ENCODE data around the gene TAPT1.

TAPT1 gene, protein sequence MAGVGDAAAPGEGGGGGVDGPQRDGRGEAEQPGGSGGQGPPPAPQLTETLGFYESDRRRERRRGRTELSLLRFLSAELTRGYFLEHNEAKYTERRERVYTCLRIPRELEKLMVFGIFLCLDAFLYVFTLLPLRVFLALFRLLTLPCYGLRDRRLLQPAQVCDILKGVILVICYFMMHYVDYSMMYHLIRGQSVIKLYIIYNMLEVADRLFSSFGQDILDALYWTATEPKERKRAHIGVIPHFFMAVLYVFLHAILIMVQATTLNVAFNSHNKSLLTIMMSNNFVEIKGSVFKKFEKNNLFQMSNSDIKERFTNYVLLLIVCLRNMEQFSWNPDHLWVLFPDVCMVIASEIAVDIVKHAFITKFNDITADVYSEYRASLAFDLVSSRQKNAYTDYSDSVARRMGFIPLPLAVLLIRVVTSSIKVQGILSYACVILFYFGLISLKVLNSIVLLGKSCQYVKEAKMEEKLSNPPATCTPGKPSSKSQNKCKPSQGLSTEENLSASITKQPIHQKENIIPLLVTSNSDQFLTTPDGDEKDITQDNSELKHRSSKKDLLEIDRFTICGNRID

DNA sequence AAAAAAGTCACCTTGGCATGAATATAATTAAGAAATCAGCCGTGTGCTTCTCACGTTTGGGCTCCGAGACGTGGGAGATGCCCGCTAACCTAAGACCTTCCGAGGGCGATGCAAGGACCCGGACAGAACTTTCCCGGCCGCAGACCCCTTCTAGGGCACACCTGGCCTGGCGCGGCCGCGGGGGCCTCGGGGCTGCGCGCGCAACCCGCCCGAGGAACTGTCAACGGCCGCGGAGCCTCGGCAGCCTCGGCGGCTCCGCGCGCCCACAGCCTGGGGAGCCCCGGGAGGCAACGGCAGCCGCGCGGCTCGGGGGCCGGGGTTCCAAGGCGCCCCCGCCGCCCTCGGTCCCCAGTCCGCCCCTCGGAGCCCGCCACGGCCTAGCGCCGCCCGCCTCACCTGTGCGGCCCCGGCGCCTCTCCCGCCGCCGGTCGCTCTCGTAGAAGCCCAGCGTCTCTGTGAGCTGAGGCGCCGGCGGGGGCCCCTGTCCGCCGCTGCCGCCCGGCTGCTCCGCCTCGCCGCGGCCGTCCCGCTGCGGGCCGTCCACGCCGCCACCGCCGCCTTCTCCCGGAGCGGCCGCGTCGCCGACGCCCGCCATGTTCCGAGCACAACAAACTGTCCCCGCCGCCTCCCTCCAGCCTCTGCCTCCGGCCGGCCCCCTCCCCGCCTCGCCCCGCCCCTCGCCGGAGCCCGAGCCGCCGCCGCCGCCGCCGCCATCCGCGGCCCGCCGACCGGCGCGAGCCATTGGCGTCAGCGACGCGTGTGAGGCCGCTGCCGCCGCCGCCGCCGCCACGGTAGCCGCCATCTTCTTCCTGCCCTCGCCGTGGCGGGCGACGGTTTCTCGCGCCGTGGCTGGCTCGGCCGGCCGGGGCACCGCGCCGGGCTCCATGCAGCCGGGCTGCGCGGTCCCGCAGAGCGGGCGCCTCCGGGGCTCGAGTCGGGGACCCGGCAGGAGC is at the start of gene TAPT1:
TSS of gene TAPT1 (minus strand) at position 609 of the 953 bp plus-strand sequence. CDS start at position 595, 14 bp downstream.
- DNase-seq (ENCODE audit: low spot score) = peak; percentile 80

DNA sequence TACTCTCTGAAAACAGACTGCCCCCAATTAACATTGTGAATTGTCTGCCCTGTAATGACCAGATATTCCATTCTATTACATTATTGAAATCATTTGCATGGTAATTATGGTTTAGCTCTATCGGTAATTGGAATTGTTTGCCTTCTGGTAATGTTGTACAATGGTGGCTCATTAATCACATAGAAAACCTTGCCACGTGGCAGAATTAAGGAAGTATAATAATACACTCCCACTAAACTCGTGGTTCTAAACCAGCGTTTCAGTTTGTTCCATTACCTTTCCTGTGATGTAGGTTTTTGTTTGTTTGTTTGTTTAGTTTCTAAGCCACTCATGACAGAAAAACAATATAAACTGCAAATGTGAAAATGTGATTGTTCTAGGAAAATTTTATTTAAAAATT is 45.1 kb upstream of the TAPT1 start:
- no peak for DNase-seq (ENCODE audit: low spot score)

DNA sequence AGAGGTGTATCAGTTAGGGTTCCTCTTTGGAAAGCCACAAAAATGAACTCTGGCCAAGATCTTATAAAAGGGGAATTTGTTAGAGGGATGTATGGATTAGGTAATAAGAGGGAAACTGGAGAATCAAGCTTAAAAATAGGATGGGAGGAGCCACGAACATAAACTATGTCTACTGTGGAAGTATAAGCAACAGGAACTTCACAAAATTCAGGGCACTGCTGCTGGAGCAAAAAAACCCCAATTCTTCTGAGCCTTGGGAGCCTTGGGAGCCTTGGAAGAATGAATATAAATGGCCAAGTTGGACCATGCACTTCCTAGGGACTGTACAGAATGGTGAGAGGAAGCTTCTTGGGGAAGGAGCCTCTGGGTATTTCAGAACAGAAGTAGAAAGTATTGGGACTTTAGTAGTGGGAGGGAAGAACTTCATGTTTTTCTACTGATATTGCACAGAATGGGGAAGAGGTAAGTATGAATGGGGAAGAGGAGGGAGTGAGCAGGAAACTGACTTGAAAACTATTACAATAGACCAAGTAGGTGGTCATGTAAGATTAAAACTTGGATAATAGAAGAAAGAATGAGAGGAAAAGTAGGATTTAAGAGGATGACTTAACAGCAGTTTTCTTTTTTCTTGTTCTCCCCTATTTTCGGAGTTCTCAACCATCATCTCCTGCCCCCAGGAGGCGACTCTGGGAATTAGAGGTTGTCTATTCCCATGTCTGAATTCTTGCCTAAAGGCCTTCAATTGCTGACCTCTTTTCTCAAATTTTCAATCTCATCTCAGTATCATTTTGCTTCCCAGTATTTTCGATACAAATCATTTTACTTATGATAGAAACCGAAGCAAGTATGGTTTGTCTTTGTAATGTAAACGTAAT is 44.4 kb upstream of the TAPT1 start:
- DNase-seq (ENCODE audit: low spot score) = no peak

DNA sequence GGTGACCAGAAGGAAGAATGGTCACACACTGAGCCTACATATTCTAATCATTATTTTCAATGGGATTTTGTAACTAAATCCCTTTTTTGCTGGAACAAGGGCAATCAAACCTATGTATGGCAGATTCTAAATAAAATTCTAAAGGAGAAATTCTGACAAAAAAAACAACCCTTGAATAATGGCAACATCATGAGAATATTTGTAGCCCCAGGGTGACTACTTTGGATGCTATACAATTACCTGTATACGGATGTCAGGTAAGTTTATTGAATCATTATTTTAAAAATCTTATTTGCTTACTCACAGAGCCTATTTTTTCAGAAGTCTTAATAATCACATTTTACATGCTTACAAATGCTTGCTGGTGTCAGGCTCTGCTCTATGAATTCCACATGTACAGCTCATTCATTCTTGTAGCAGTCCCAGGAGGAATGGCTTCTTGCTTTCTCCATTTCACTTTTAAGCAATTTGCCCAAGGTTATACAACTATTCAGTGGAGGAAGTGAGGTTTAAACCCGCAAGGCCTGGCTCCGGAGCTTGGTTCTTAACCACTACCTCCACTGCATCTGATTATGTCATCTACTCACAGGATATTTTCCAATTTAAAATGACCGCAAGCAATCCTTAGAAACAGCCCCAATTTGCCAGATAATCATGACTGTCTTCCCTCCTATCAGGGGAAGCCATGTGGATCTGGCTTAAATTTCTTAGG is 43.6 kb upstream of the TAPT1 start:
- peak; percentile 27 for DNase-seq (ENCODE audit: low spot score)

DNA sequence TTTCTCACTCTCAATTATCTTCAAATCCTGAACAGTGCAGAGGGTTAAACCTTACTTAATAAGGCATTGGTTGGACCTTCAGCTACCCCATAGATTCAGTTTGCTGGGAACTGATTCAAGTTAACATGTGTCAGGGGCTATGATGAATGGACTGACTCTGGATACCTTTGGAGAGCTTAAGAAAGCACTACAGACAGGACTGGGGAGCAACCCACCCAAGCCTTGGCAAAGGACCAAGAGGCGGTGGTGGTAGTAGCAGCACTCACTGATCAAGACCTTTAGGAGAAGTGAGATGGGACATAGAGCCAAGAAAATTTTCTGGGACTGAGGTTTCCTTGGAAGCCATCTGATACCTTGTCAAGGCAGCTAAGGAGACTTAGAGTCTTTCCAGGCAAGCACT is 43.0 kb upstream of the TAPT1 start:
- DNase-seq (ENCODE audit: low spot score) = no peak

DNA sequence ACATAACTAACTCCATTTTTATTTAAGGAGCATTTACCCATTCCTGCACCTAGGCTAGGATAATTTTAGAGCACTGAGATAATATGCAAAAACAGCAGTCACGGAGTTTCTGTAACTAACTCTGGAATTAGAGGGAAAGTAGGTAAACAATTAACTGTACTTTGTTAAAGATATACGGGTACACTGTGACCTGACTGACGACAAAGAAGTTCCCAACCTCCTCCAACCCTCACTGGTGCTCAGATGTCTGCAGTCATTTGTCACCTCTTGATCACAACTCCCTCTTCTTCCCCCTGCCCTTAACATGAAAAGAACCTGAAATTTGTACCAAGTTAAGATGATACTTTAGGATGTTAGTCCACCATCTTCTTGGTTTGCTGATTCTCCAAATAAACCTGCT is 42.0 kb upstream of the TAPT1 start:
- DNase-seq (ENCODE audit: low spot score) = no peak

DNA sequence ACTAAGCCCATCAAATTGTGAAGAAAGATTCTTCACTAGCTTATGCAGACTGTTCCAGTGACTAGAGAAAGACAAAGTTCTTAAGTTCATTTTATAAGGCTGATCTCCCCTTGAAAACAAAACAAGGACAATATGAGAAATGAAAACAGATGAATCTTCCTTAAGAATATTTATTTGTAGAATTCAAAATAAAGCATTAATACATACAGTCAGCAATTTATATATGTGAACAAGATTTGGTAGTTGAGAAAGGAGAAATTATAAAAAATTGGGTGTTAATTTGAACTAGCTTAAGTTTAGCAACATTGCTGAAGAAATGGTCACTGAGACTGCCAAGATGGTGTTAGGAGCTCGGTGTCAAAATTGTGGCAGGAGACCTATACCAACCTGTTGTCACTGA is 41.4 kb upstream of the TAPT1 start:
- DNase-seq (ENCODE audit: low spot score) = no peak

DNA sequence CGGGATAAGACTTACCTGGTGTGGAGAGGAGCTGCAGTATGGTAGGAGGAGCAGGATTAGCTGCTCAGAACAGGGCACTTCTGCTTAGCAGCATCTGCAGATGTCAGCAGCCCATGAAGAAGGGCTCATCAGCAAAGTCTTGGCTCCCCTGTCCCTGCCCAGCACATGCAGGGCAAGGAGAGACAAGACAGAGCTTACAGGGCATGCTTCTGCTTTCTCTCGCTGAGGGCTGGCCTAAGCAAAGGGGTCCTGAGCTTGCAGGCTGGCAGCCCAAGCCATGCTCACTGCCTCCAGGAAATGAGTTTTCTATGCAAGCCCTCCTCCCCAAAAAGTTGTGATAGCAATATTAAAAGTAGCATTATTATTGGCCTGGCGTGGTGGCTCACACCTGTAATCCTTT is 39.5 kb upstream of the TAPT1 start:
- no peak for DNase-seq (ENCODE audit: low spot score)

DNA sequence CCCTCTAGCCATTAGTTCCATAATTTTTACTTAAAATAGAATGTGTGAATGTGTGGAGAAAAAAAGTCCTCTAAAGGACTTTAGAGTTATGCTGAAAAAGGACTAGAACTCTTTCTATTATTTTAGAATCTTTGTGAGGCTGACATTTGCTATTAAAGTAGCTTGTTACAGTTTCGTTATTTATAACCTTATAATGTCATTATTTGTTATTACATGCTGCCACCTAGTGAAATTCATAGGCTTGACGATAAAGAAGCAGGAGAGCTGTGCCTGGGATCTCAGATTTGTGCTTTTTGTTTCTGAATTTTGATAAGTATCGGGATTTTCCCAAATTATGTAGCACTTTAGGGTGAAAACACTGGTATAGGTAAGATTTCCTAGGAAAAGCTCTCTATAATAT is 38.5 kb upstream of the TAPT1 start:
- DNase-seq (ENCODE audit: low spot score) = peak; percentile 66

DNA sequence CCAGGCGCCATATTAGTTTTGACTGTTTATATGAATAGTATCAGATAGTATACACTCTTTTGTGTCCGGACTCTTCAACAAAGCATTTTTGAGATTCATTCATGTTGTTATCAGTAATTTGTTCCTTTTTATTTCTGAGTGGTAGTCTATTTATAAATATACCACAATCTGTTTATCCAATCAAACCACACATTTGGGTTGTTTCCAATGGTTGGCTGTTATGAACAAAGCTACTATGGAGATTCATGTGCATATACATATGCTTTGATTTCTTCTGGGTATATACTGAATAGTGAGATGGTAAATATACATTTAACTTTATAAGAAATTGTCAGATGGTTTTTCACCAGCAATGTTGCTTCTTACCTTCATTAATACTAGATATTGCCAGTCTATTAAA is 36.8 kb upstream of the TAPT1 start:
- no peak for DNase-seq (ENCODE audit: low spot score)

DNA sequence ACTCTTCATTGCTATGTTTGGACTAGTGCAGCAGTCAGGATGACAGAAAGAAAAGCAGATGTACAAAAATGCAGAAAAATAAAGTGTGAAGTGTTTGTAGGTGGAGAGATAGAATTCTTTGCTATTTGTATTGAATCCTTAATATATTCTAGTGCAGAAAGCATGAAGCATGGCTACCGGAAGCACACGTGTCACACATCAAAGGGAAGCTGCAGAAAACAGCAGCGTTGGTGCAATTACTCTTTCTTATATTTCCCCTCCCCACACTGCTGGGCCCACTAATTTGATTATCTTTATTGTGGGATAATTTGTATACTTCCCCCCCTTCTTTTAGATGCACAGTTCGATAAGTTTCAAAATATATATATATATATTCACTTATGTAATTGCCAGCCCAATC is 35.9 kb upstream of the TAPT1 start:
- DNase-seq (ENCODE audit: low spot score) = no peak

DNA sequence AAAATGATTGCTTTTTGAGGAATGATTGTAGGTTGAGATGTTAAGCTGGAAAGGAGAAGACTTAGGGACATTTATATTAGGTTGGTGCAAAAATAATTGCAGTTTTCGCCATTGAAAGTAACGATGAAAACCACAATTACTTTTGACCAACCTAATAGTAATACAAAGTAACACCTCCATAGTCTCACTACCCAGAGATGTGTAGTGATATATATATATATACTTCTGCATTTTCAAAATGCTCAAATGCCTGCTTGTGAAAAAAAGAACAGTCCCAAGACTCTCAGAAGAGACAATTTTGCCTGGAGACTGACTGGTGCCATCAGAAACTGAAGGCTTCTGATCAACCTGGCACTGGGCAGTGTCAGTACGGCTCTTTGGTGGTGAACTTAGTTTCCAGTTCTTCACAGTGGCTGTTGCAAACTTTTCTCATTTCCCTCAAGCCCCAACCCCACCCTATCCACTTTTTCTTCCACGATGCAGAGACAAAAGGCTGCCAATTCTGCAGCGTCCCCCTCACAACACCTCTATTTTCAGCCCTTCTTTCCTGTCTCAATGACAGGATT is 35.1 kb upstream of the TAPT1 start:
- DNase-seq (ENCODE audit: low spot score) = no peak

DNA sequence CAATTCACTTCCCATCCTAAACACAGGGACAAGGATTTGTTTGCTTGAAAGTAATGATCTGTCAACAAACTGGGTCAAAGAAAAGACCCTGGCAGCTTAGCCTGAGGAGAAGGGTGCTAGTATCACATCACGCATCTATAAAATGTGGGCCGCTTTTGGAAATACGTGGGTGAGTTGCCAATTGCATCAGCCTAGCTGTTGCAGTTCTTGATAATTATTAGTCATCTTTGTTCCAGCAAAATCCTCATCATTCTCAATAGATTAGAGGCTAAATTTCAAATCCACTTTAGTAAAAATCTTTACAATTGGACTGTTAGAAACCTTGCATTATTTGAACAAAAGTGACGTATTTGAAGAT is 33.6 kb upstream of the TAPT1 start:
- DNase-seq (ENCODE audit: low spot score) = no peak

DNA sequence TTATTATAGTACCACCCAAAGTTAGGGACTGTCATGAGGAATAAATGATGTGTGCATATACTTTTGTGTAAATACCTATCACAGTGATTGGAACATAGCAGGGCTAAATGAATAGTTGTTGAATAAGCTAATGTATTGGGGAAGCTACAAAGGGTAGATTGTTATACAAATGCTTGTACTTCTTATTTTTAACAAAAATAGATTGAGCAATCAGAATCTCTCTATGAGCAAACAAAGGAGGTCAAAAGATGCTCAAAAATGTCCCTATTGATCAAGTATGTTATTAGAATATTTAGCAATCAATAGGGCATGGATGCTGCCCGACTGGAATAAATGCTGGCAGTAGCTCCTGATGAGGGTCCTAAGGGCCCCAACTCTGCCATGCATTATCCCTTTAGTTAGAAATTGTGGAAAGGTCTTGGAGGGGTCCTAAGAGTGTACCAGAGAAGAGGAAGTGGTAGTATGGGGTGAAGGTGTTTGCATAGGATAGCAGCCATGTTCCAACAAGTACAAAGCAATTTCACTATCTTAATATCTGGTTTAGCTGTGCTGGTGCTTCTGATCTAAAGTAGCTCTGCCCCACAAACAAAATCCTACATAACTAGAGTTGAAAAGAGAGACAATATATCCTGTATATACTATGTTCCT is 33.1 kb upstream of the TAPT1 start:
- DNase-seq (ENCODE audit: low spot score) = no peak

DNA sequence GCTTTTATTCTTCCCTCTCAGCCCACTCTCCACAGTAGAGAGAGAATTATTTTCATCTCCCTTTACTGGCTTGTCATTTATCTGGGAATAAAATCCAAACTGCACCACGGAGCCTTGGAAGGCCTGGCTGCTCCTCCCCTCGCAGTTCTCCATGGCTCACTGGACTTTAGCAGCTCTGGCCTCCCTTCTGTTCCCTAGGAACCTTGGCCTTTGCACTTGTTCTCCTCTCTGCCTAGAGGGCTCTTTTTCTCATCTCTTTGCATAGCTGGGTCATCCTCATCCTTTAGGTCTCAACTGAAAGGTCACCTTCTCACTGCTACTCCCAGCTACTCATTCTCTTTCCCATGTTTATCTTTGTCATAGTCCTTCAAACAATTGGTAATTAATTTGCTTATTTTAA is 31.3 kb upstream of the TAPT1 start:
- no peak for DNase-seq (ENCODE audit: low spot score)

DNA sequence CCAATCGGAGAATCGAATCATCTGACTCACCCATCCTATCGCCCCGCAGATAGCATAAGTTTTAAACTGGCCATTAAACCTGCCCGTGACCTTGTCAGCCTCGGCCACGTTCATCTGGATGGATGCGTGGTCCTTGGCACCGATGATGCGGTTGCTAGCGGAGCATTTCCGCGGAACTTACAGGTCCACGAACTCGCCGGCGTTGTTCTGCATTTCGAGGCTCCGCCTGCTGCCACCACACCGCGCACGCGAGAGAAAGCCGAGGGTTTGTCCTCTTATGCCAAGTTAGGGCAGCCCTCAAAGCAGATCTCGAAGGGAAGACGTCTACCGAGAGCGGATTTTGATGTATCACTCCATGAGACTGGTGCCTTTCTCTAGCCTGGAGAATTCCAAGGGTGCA is 30.1 kb upstream of the TAPT1 start:
- no peak for DNase-seq (ENCODE audit: low spot score)

DNA sequence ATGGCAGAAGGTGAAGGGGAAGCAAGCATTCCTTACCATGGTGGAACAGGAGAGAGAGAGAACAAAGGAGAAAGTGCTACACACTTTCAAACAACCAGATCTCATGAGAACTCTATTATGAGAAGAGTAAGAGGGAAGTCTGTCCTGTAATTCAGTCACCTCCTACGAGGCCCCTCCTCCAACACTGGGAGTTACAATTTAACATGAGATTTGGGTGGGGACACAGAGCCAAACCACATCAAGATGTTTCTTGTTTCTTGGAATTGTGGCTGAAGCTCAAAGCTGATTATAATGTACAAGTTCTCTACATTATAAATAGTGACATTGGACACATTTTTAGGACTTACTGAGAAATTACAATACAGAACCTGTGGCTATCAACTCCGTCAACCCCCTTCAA is 29.5 kb upstream of the TAPT1 start:
- DNase-seq (ENCODE audit: low spot score) = peak; percentile 5

DNA sequence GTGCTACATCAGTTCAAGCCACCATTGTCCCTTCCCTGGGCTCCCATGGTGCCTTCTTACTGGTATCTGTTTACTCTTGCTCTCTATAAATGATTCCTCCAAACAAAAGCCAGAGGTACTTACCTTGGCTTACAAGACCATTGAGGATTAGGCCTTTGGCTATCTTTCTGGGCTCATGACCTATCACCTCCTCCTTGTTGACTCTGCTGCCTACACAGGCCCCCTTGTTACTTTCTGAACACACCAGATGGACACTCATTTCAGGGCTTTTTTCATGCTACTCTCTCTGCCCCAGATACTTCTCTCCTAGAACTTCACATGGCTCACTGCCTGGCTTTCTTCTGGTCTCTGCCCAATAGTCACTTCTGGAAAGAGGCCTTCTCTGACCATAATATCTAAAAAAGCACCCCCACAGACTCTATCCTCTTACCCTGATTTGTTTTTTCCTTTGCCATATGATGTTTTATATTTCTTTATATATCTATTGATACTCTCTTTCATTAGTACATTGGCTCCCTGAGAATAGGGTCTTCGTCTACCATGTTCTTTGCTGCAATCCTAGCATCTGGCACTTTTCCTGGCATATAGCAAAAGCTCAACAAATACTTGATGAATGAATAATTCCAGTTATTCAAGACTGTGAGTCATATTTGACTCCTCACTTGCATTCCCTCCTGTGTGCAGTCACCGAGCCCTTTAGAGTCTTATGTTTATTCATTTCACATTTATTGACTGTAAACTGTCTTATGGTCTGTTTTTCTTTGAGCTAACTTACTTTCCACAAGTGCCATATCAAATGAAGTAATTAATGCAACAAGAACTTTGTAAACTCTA is 27.1 kb upstream of the TAPT1 start:
- DNase-seq (ENCODE audit: low spot score) = peak; percentile 81

DNA sequence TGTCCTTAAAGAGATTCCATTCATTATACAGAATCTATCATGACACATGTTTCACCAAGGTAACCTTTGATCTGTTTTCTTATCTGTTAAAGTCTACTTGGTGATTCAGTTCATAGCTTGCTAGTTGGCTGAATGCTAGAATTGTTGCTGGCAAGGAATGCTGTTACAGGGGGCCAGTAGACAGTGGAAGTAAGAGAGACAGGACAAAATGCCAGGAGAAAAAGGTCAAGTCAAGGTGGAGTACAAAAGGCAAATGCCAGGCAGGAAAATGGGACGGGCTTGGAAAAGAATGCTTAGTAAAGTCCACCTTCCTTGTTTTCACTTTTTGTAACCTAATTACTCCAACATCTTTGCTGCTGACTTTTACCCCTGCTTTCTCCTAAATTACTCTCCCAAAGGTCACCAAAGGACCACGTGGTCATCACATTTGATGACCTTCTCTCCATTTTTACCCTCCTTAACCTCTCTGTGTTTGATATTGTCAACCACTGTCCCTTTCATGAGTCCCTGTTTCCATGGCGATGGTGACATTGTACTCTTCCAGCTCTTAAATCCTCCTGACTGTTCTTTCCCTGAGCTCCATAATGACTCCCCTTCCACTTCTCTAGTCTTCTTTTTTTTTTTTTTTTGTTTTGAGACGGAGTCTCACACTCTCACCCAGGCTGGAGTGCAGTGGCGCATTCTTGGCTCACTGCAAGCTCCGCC is 24.5 kb upstream of the TAPT1 start:
- peak; percentile 93 for DNase-seq (ENCODE audit: low spot score)
